Measurements from ENCODE around the gene TMEM182.

Gene TMEM182

GRCh38 chr2:102737431-102737830 lies 24.4 kb upstream of the TMEM182 start:
- H3K9me3 ChIP-seq (ENCODE audit: control insufficient read depth, insufficient read depth, low read depth, low read length): no peaks in the 10 kb centered on the region
- peak overlapping the region; percentile 73 for H3K4me3 ChIP-seq (ENCODE audit: low read depth, low read length)
- no peaks in the 10 kb centered on the region for H3K27me3 ChIP-seq (ENCODE audit: control insufficient read depth, insufficient read depth, low read length)
- H3K36me3 ChIP-seq (ENCODE audit: control insufficient read depth, insufficient read depth, low read length): no peaks in the 10 kb centered on the region
- no peak overlapping the region for H3K9ac ChIP-seq (ENCODE audit: low read length)
- H3K27ac ChIP-seq (ENCODE audit: low read depth, low read length): no peak overlapping the region
- H3K4me1 ChIP-seq (ENCODE audit: control insufficient read depth, insufficient read depth, low read length): peaks cover 8% of the 10 kb centered on the region

- H3K36me3 ChIP-seq (ENCODE audit: control insufficient read depth, insufficient read depth, low read length): no peaks in the 10 kb centered on the region
- H3K9ac ChIP-seq (ENCODE audit: low read length): no peak overlapping the region
- no peaks in the 10 kb centered on the region for H3K27me3 ChIP-seq (ENCODE audit: control insufficient read depth, insufficient read depth, low read length)
- no peaks in the 10 kb centered on the region for H3K4me1 ChIP-seq (ENCODE audit: control insufficient read depth, insufficient read depth, low read length)
- no peak overlapping the region for H3K4me3 ChIP-seq (ENCODE audit: low read depth, low read length)
- no peaks in the 10 kb centered on the region for H3K9me3 ChIP-seq (ENCODE audit: control insufficient read depth, insufficient read depth, low read depth, low read length)
- no peak overlapping the region for H3K27ac ChIP-seq (ENCODE audit: low read depth, low read length)
These were observed 18.6 kb upstream of the TMEM182 start for GRCh38 chr2:102743259-102743658.

GRCh38 chr2:102748107-102748506 lies 13.7 kb upstream of the TMEM182 start:
- no peak overlapping the region for H3K4me3 ChIP-seq (ENCODE audit: low read depth, low read length)
- no peaks in the 10 kb centered on the region for H3K9me3 ChIP-seq (ENCODE audit: control insufficient read depth, insufficient read depth, low read depth, low read length)
- no peaks in the 10 kb centered on the region for H3K36me3 ChIP-seq (ENCODE audit: control insufficient read depth, insufficient read depth, low read length)
- no peaks in the 10 kb centered on the region for H3K4me1 ChIP-seq (ENCODE audit: control insufficient read depth, insufficient read depth, low read length)
- H3K9ac ChIP-seq (ENCODE audit: low read length): no peak overlapping the region
- H3K27ac ChIP-seq (ENCODE audit: low read depth, low read length): no peak overlapping the region
- no peaks in the 10 kb centered on the region for H3K27me3 ChIP-seq (ENCODE audit: control insufficient read depth, insufficient read depth, low read length)

GRCh38 chr2:102749938-102750337 lies 11.9 kb upstream of the TMEM182 start:
- Histone ChIP-seq H3K4me1 (ENCODE audit: control insufficient read depth, insufficient read depth, low read length) (no peaks in the 10 kb centered on the region), H3K4me3 (ENCODE audit: low read depth, low read length) (no peak overlapping the region), H3K27me3 (ENCODE audit: control insufficient read depth, insufficient read depth, low read length) (no peaks in the 10 kb centered on the region), H3K9ac (ENCODE audit: low read length) (no peak overlapping the region), H3K36me3 (ENCODE audit: control insufficient read depth, insufficient read depth, low read length) (no peaks in the 10 kb centered on the region), H3K9me3 (ENCODE audit: control insufficient read depth, insufficient read depth, low read depth, low read length) (no peaks in the 10 kb centered on the region), H3K27ac (ENCODE audit: low read depth, low read length) (no peak overlapping the region)

- H3K9me3 ChIP-seq (ENCODE audit: control insufficient read depth, insufficient read depth, low read depth, low read length): no peaks in the 10 kb centered on the region
- no peaks in the 10 kb centered on the region for H3K27me3 ChIP-seq (ENCODE audit: control insufficient read depth, insufficient read depth, low read length)
- no peak overlapping the region for H3K4me3 ChIP-seq (ENCODE audit: low read depth, low read length)
These were observed 8.2 kb upstream of the TMEM182 start for GRCh38 chr2:102753563-102754159.

GRCh38 chr2:102754456-102755145 lies 7.2 kb upstream of the TMEM182 start:
- Histone ChIP-seq H3K36me3 (ENCODE audit: control insufficient read depth, insufficient read depth, low read length) (no peaks in the 10 kb centered on the region), H3K27ac (ENCODE audit: low read depth, low read length) (no peak overlapping the region), H3K27me3 (ENCODE audit: control insufficient read depth, insufficient read depth, low read length) (no peaks in the 10 kb centered on the region), H3K4me1 (ENCODE audit: control insufficient read depth, insufficient read depth, low read length) (peaks cover 3% of the 10 kb centered on the region; the same call in 1 of the 2 replicates), H3K9me3 (ENCODE audit: control insufficient read depth, insufficient read depth, low read depth, low read length) (no peaks in the 10 kb centered on the region), H3K4me3 (ENCODE audit: low read depth, low read length) (no peak overlapping the region), H3K9ac (ENCODE audit: low read length) (no peak overlapping the region)

More at GRCh38 chr2:102753563-102754159, 8.2 kb upstream of the TMEM182 start:
- no peak overlapping the region for H3K9ac ChIP-seq (ENCODE audit: low read length)
- no peak overlapping the region for H3K27ac ChIP-seq (ENCODE audit: low read depth, low read length)
- H3K36me3 ChIP-seq (ENCODE audit: control insufficient read depth, insufficient read depth, low read length): no peaks in the 10 kb centered on the region
- H3K4me1 ChIP-seq (ENCODE audit: control insufficient read depth, insufficient read depth, low read length): peaks cover 3% of the 10 kb centered on the region; the same call in 1 of the 2 replicates

- Histone ChIP-seq H3K27me3 (ENCODE audit: control insufficient read depth, insufficient read depth, low read length) (no peaks in the 10 kb centered on the region), H3K4me3 (ENCODE audit: low read depth, low read length) (no peak overlapping the region), H3K36me3 (ENCODE audit: control insufficient read depth, insufficient read depth, low read length) (no peaks in the 10 kb centered on the region), H3K27ac (ENCODE audit: low read depth, low read length) (no peak overlapping the region), H3K9ac (ENCODE audit: low read length) (no peak overlapping the region), H3K9me3 (ENCODE audit: control insufficient read depth, insufficient read depth, low read depth, low read length) (no peaks in the 10 kb centered on the region), H3K4me1 (ENCODE audit: control insufficient read depth, insufficient read depth, low read length) (peaks cover 3% of the 10 kb centered on the region; the same call in 1 of the 2 replicates)
These were observed 6.5 kb upstream of the TMEM182 start for GRCh38 chr2:102755284-102755683.

- H3K4me1 ChIP-seq (ENCODE audit: control insufficient read depth, insufficient read depth, low read length): peaks cover 3% of the 10 kb centered on the region; the same call in 1 of the 2 replicates
- no peaks in the 10 kb centered on the region for H3K9me3 ChIP-seq (ENCODE audit: control insufficient read depth, insufficient read depth, low read depth, low read length)
- no peaks in the 10 kb centered on the region for H3K36me3 ChIP-seq (ENCODE audit: control insufficient read depth, insufficient read depth, low read length)
- no peaks in the 10 kb centered on the region for H3K27me3 ChIP-seq (ENCODE audit: control insufficient read depth, insufficient read depth, low read length)
- no peak overlapping the region for H3K27ac ChIP-seq (ENCODE audit: low read depth, low read length)
- H3K9ac ChIP-seq (ENCODE audit: low read length): no peak overlapping the region
- no peak overlapping the region for H3K4me3 ChIP-seq (ENCODE audit: low read depth, low read length)
These were observed 3.4 kb upstream of the TMEM182 start for GRCh38 chr2:102758439-102758838.

- H3K27me3 ChIP-seq (ENCODE audit: control insufficient read depth, insufficient read depth, low read length): no peaks in the 10 kb centered on the region
- no peak overlapping the region for H3K9ac ChIP-seq (ENCODE audit: low read length)
- H3K4me1 ChIP-seq (ENCODE audit: control insufficient read depth, insufficient read depth, low read length): no peaks in the 10 kb centered on the region
- H3K9me3 ChIP-seq (ENCODE audit: control insufficient read depth, insufficient read depth, low read depth, low read length): no peaks in the 10 kb centered on the region
- no peaks in the 10 kb centered on the region; the same call in 1 of the 2 replicates for H3K36me3 ChIP-seq (ENCODE audit: control insufficient read depth, insufficient read depth, low read length)
- H3K4me3 ChIP-seq (ENCODE audit: low read depth, low read length): no peak overlapping the region
- H3K27ac ChIP-seq (ENCODE audit: low read depth, low read length): no peak overlapping the region
These were observed 2.3 kb downstream of the TMEM182 start for GRCh38 chr2:102764083-102764482.

GRCh38 chr2:102765061-102765460 lies 3.2 kb downstream of the TMEM182 start:
- H3K9me3 ChIP-seq (ENCODE audit: control insufficient read depth, insufficient read depth, low read depth, low read length): no peaks in the 10 kb centered on the region
- no peaks in the 10 kb centered on the region for H3K4me1 ChIP-seq (ENCODE audit: control insufficient read depth, insufficient read depth, low read length)
- H3K4me3 ChIP-seq (ENCODE audit: low read depth, low read length): no peak overlapping the region
- H3K27me3 ChIP-seq (ENCODE audit: control insufficient read depth, insufficient read depth, low read length): no peaks in the 10 kb centered on the region
- H3K9ac ChIP-seq (ENCODE audit: low read length): no peak overlapping the region
- H3K36me3 ChIP-seq (ENCODE audit: control insufficient read depth, insufficient read depth, low read length): no peaks in the 10 kb centered on the region; the same call in 1 of the 2 replicates
- no peak overlapping the region for H3K27ac ChIP-seq (ENCODE audit: low read depth, low read length)

- H3K9me3 ChIP-seq (ENCODE audit: control insufficient read depth, insufficient read depth, low read depth, low read length): no peaks in the 10 kb centered on the region
- no peaks in the 10 kb centered on the region for H3K27me3 ChIP-seq (ENCODE audit: control insufficient read depth, insufficient read depth, low read length)
- H3K4me3 ChIP-seq (ENCODE audit: low read depth, low read length): no peak overlapping the region
- H3K4me1 ChIP-seq (ENCODE audit: control insufficient read depth, insufficient read depth, low read length): no peaks in the 10 kb centered on the region
- no peaks in the 10 kb centered on the region; the same call in 1 of the 2 replicates for H3K36me3 ChIP-seq (ENCODE audit: control insufficient read depth, insufficient read depth, low read length)
- H3K9ac ChIP-seq (ENCODE audit: low read length): no peak overlapping the region
- H3K27ac ChIP-seq (ENCODE audit: low read depth, low read length): no peak overlapping the region
These were observed 6.4 kb downstream of the TMEM182 start for GRCh38 chr2:102768253-102768652.

All from HUES6 (cell line).